Spinal cord (tissue), 10 donors: ENCODE data around the gene DPYSL4. TPM values are rescaled to one million over a fixed set of nuclear protein-coding genes. Genes with fewer than 3 reads are reported as not detected.

Experiments
- DNase-seq, 6 donors: peaks; one replicate each; pipeline versions ENCODE4 v3.0.0 to v3.0.0-alpha.2; 2013 to 2015; ENCODE audit warnings: low spot score in 6 of 6, low read depth in 4 of 6
- H3K27ac ChIP-seq: one replicate; pipeline ENCODE4 v1.5.1; 2013; ENCODE audit warnings: low read depth, low read length, control low read depth
- H3K27me3 ChIP-seq: one replicate; pipeline ENCODE4 v1.6.1; 2013; ENCODE audit warnings: low read length; ENCODE audit not compliant: control insufficient read depth, insufficient read depth
- H3K36me3 ChIP-seq: one replicate; pipeline ENCODE4 v1.6.1; 2013; ENCODE audit warnings: low read length; ENCODE audit not compliant: control insufficient read depth, insufficient read depth
- H3K4me1 ChIP-seq: one replicate; pipeline ENCODE4 v1.6.1; 2013; ENCODE audit warnings: low read length; ENCODE audit not compliant: control insufficient read depth, insufficient read depth
- H3K4me3 ChIP-seq: one replicate; pipeline ENCODE4 v1.5.1; 2013; ENCODE audit warnings: low read depth, low read length, control low read depth
- H3K9me3 ChIP-seq: one replicate; pipeline ENCODE4 v1.6.1; 2013; ENCODE audit warnings: low read length; ENCODE audit not compliant: control insufficient read depth, insufficient read depth
- WGBS: methylation state at CpG from one replicate; pipeline ENCODE4 v1.1.5; 2013; ENCODE audit warnings: missing lambda C conversion rate; ENCODE audit not compliant: insufficient coverage; 5-methylcytosine and 5-hydroxymethylcytosine counted together
- polyA plus RNA-seq, 2 donors: library from polyadenylated mRNA; unstranded; fragments of 120-200 nt; gene quantifications; one replicate each; pipeline ENCODE4 v1.2.1, GENCODE V29; 2013; ENCODE audit not compliant: insufficient read length in 2 of 2
- total RNA-seq, 2 donors: library from RNA; depleted of rRNA in 1 of 2; stranded (reverse); fragments of 120-200 nt in 1 of 2; fragments of >200 nt in 1 of 2; gene quantifications; one replicate each; pipeline versions ENCODE4 v1.2.3 to v1.2.4, GENCODE V29; 2013 to 2014
- donor health status: healthy.

The DPYSL4 gene
- total and polyA plus RNA-seq, 4 donors: 21.3 to 97.6 (median 59.1) TPM

- Histone ChIP-seq H3K9me3 (no peaks in the 10 kb centered on the region), H3K4me1 (peaks cover 12% of the 10 kb centered on the region), H3K27ac (no peak overlapping the region), H3K36me3 (peaks cover 76% of the 10 kb centered on the region), H3K27me3 (no peaks in the 10 kb centered on the region), H3K4me3 (no peak overlapping the region)
- 92% methylated on average over 18 of the region's 20 CpGs for WGBS
- no peak for DNase-seq
These were observed 37.8 kb downstream of the DPYSL4 start for GRCh38 chr10:132224343-132225072.

- Histone ChIP-seq H3K36me3 (peaks cover 76% of the 10 kb centered on the region), H3K4me1 (peaks cover 19% of the 10 kb centered on the region), H3K9me3 (no peaks in the 10 kb centered on the region), H3K27me3 (no peaks in the 10 kb centered on the region), H3K27ac (no peak overlapping the region), H3K4me3 (no peak overlapping the region)
- 91% methylated on average over 23 of the region's 25 CpGs for WGBS
- DNase-seq: no peak
These were observed 38.5 kb downstream of the DPYSL4 start for GRCh38 chr10:132225073-132225848.

GRCh38 chr10:132225849-132226205, 39.1 kb downstream of the DPYSL4 start:
- H3K9me3 ChIP-seq: no peaks in the 10 kb centered on the region
- peaks cover 24% of the 10 kb centered on the region for H3K4me1 ChIP-seq
- 90% methylated on average over 8 of the region's 8 CpGs for WGBS
- DNase-seq: no peak
- no peak overlapping the region for H3K27ac ChIP-seq
- peaks cover 73% of the 10 kb centered on the region for H3K36me3 ChIP-seq
- no peak overlapping the region for H3K4me3 ChIP-seq
- no peaks in the 10 kb centered on the region for H3K27me3 ChIP-seq

GRCh38 chr10:132226586-132227405, 40.0 kb downstream of the DPYSL4 start:
- Histone ChIP-seq H3K36me3 (peaks cover 68% of the 10 kb centered on the region), H3K4me3 (no peak overlapping the region), H3K4me1 (peaks cover 25% of the 10 kb centered on the region), H3K27ac (no peak overlapping the region), H3K9me3 (no peaks in the 10 kb centered on the region), H3K27me3 (no peaks in the 10 kb centered on the region)
- no peak for DNase-seq
- 91% methylated on average over 27 of the region's 27 CpGs for WGBS

GRCh38 chr10:132227851-132228390, 41.2 kb downstream of the DPYSL4 start:
- peaks cover 23% of the 10 kb centered on the region for H3K4me1 ChIP-seq
- no peaks in the 10 kb centered on the region for H3K27me3 ChIP-seq
- no peak for DNase-seq
- H3K4me3 ChIP-seq: no peak overlapping the region
- WGBS: 91% methylated on average over 27 of the region's 29 CpGs
- H3K27ac ChIP-seq: no peak overlapping the region
- peaks cover 60% of the 10 kb centered on the region for H3K36me3 ChIP-seq
- no peaks in the 10 kb centered on the region for H3K9me3 ChIP-seq

GRCh38 chr10:132228616-132229015, 41.9 kb downstream of the DPYSL4 start:
- Histone ChIP-seq H3K9me3 (no peaks in the 10 kb centered on the region), H3K4me3 (no peak overlapping the region), H3K27me3 (no peaks in the 10 kb centered on the region), H3K4me1 (peaks cover 20% of the 10 kb centered on the region), H3K27ac (no peak overlapping the region), H3K36me3 (peaks cover 59% of the 10 kb centered on the region)
- DNase-seq: no peak
- WGBS: 94% methylated on average over 12 of the region's 14 CpGs

- no peak for DNase-seq
- Histone ChIP-seq H3K4me3 (no peak overlapping the region), H3K36me3 (peaks cover 59% of the 10 kb centered on the region), H3K27me3 (no peaks in the 10 kb centered on the region), H3K9me3 (no peaks in the 10 kb centered on the region), H3K27ac (no peak overlapping the region), H3K4me1 (peaks cover 22% of the 10 kb centered on the region)
- 79% methylated on average over 4 of the region's 6 CpGs for WGBS
These were observed 42.3 kb downstream of the DPYSL4 start for GRCh38 chr10:132229096-132229495.

- 68% methylated on average over 28 of the region's 36 CpGs for WGBS
These were observed 43.2 kb downstream of the DPYSL4 start for GRCh38 chr10:132229834-132230556.

More at GRCh38 chr10:132229834-132230556, 43.2 kb downstream of the DPYSL4 start:
- no peak for DNase-seq
- H3K36me3 ChIP-seq: peaks cover 59% of the 10 kb centered on the region
- no peak overlapping the region for H3K27ac ChIP-seq
- no peaks in the 10 kb centered on the region for H3K9me3 ChIP-seq
- no peaks in the 10 kb centered on the region for H3K27me3 ChIP-seq
- no peak overlapping the region for H3K4me3 ChIP-seq
- H3K4me1 ChIP-seq: peaks cover 22% of the 10 kb centered on the region
